ENCODE data around the gene C9orf78.
A peak's percentile ranks its signal among the peaks of the same experiment; 100 is the strongest.

C9orf78 gene

GRCh38 chr9:129871046-129871445, 36.0 kb upstream of the C9orf78 start:
- no peaks in the 10 kb centered on the region for H3K4me1 ChIP-seq (ENCODE audit: low read length)
- no peaks in the 10 kb centered on the region for H3K9me2 ChIP-seq (replicated peaks; ENCODE audit: insufficient read depth, low read length)
- no peaks in the 10 kb centered on the region for H3K27me3 ChIP-seq (replicated peaks; ENCODE audit: insufficient read depth, low read length)
- H3K4me2 ChIP-seq (ENCODE audit: low read depth, low read length), result no peak overlapping the region
- no peaks in the 10 kb centered on the region for H3K79me2 ChIP-seq (ENCODE audit: low read length)
- no peak overlapping the region for H3K9ac ChIP-seq (ENCODE audit: low read length)
- no peaks in the 10 kb centered on the region for H3K36me3 ChIP-seq (replicated peaks; ENCODE audit: insufficient read depth, low read length)
- DNase-seq, result no peak
- no peaks in the 10 kb centered on the region for H3K9me3 ChIP-seq (replicated peaks; ENCODE audit: insufficient read depth, low read length)
- H2AFZ ChIP-seq (ENCODE audit: low read length), result no peak overlapping the region
- no peak overlapping the region for H3K4me3 ChIP-seq (ENCODE audit: low read length)
- H3K27ac ChIP-seq (ENCODE audit: low read length), result no peak overlapping the region
- no peaks in the 10 kb centered on the region for H3F3A ChIP-seq (ENCODE audit: insufficient read depth, low read length)
- no peak for TF ChIP-seq EZH2 (optimal IDR thresholded peaks at IDR 0.05; ENCODE audit: low read depth, low read length)
- no peak for TF ChIP-seq EZH2phosphoT487 (IDR thresholded peaks at IDR 0.05; ENCODE audit: low read length)
- no peak for TF ChIP-seq CTCF (IDR thresholded peaks at IDR 0.05; ENCODE audit: low read length)
- no peaks in the 10 kb centered on the region for H4K20me1 ChIP-seq (ENCODE audit: insufficient read depth, low read length)

- no peak for DNase-seq
- no peak overlapping the region for H3K27ac ChIP-seq (ENCODE audit: low read length)
- no peaks in the 10 kb centered on the region for H3K9me3 ChIP-seq (replicated peaks; ENCODE audit: insufficient read depth, low read length)
- peak overlapping the region; percentile 9; the same call in 1 of the 2 replicates for H3K4me2 ChIP-seq (ENCODE audit: low read depth, low read length)
- H3K36me3 ChIP-seq (replicated peaks; ENCODE audit: insufficient read depth, low read length), result no peaks in the 10 kb centered on the region
- no peaks in the 10 kb centered on the region for H4K20me1 ChIP-seq (ENCODE audit: insufficient read depth, low read length)
- no peak overlapping the region for H2AFZ ChIP-seq (ENCODE audit: low read length)
- no peaks in the 10 kb centered on the region for H3K9me2 ChIP-seq (replicated peaks; ENCODE audit: insufficient read depth, low read length)
- no peak overlapping the region for H3K9ac ChIP-seq (ENCODE audit: low read length)
- H3K4me1 ChIP-seq (ENCODE audit: low read length), result no peaks in the 10 kb centered on the region
- no peak overlapping the region for H3K4me3 ChIP-seq (ENCODE audit: low read length)
- TF ChIP-seq CTCF (IDR thresholded peaks at IDR 0.05; ENCODE audit: low read length) (no peak), EZH2 (optimal IDR thresholded peaks at IDR 0.05; ENCODE audit: low read depth, low read length) (no peak), EZH2phosphoT487 (IDR thresholded peaks at IDR 0.05; ENCODE audit: low read length) (no peak)
- no peaks in the 10 kb centered on the region for H3F3A ChIP-seq (ENCODE audit: insufficient read depth, low read length)
- no peaks in the 10 kb centered on the region for H3K79me2 ChIP-seq (ENCODE audit: low read length)
- H3K27me3 ChIP-seq (replicated peaks; ENCODE audit: insufficient read depth, low read length), result no peaks in the 10 kb centered on the region
Measured at GRCh38 chr9:129869585-129870501, 34.8 kb upstream of the C9orf78 start.

GRCh38 chr9:129868872-129869486, 33.9 kb upstream of the C9orf78 start:
- Histone ChIP-seq H3K9ac (ENCODE audit: low read length) (no peak overlapping the region), H3K4me2 (ENCODE audit: low read depth, low read length) (peak overlapping the region; percentile 9; the same call in 1 of the 2 replicates), H3F3A (ENCODE audit: insufficient read depth, low read length) (no peaks in the 10 kb centered on the region), H3K9me2 (replicated peaks; ENCODE audit: insufficient read depth, low read length) (no peaks in the 10 kb centered on the region), H3K36me3 (replicated peaks; ENCODE audit: insufficient read depth, low read length) (no peaks in the 10 kb centered on the region), H2AFZ (ENCODE audit: low read length) (no peak overlapping the region), H3K4me3 (ENCODE audit: low read length) (no peak overlapping the region), H3K27me3 (replicated peaks; ENCODE audit: insufficient read depth, low read length) (no peaks in the 10 kb centered on the region), H3K27ac (ENCODE audit: low read length) (no peak overlapping the region), H4K20me1 (ENCODE audit: insufficient read depth, low read length) (no peaks in the 10 kb centered on the region), H3K79me2 (ENCODE audit: low read length) (no peaks in the 10 kb centered on the region), H3K4me1 (ENCODE audit: low read length) (no peaks in the 10 kb centered on the region), H3K9me3 (replicated peaks; ENCODE audit: insufficient read depth, low read length) (no peaks in the 10 kb centered on the region)
- DNase-seq, result peak; percentile 26
- TF ChIP-seq EZH2phosphoT487 (IDR thresholded peaks at IDR 0.05; ENCODE audit: low read length) (no peak), EZH2 (optimal IDR thresholded peaks at IDR 0.05; ENCODE audit: low read depth, low read length) (no peak), CTCF (IDR thresholded peaks at IDR 0.05; ENCODE audit: low read length) (no peak)

Measured in MM.1S (cell line).